Measurements from ENCODE around the gene SP4.

The SP4 gene

DNA sequence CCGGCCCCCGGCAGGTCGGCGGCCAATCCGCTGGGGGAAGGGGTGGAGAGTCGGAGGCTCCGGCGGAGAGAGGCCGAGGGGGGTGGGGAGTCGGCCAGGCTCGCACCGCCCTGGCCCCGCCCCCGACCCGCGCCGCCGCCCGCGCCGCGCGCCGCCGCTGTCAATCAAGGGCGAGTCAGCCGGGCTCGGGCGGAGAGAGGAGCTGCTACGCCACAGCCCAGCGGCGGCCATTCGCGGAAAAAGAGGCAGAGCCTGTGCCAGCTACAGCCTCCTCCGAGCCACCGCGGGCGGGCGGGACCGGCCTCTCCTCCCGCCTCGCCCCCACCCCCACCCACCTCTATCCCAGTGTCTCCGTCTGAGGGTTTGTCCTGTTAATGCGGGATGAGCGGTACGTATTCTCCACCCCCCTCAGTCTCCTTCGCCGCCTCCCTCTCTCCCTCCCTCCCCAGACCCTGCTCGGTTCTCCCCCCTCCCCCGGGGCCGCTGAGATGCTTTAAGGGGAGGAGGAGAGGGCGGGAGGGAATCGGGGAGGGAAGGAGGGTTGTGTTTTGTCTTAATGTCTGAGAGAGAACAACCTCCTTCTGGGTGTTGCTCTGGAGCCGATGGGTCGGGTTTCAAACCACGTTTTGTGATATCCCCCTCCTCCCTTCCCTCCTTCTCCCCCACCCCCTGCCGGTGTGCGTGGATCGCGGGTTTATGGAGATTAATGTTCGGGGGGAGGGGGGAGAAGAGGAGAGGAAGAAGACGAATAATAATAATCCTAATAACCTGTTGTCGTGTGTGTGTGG, at the start of gene SP4:
Gene SP4 (plus strand): TSS at position 213 of the 788 bp plus-strand sequence. CDS start 169 bp downstream, at position 382.
- peaks cover 40% of the 10 kb centered on the region for H3K36me3 Mint-ChIP-seq (ENCODE audit: low read depth)

DNA sequence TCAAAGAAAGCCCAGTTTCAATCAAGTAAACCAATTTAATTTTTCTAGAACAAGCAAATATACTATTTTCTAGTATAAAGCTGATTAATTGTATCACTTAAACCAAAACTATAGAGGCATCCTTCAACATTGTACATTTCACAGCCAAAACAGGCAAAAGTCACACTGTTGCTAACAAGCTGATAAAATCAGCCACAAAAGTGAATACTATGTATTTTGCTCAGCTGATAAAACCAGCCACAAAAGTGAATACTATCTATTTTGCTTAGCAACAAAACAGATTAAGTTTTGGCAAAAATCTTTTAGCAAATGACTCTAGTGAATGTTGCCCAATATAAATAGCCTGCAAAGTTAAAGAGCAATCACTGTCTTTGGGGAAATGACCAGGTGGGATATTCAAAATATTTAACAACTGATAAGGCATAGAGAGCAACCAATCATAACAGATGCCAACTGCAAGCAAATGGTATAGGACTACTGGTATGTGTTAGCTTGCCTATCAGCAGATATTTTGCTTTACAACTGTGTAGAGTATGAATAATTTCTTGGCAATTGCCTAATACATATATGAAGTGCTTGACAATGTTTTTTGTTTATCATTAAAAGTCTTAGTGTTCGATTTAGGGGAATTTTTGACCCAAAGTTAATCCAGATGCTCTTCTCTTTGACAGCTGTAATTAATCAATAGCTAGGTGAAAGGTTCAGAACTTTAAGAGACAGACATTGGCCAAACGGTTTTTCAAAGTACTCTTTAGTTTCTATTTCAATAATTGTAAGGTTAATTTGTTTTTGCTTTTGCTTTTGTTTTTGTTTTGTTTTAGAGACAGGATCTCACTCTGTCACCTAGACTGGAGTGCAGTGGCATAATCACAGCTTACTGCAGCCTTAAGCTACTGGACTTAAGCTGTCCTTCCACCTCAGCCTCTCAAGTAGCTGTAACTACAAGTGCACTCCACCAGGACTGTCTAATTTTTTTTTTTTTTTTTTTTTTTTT, 44.4 kb upstream of the SP4 start:
- H3K4me1 Mint-ChIP-seq (ENCODE audit: low read depth), result peaks cover 38% of the 10 kb centered on the region
- peaks cover 9% of the 10 kb centered on the region for H3K9me3 Mint-ChIP-seq
- H3K4me3 Mint-ChIP-seq, result peak overlapping the region; percentile 52
- no peaks in the 10 kb centered on the region for H3K27me3 Mint-ChIP-seq (ENCODE audit: low read depth)
- H3K36me3 Mint-ChIP-seq (ENCODE audit: low read depth), result peaks cover 6% of the 10 kb centered on the region
- peak overlapping the region; percentile 86 for H3K27ac Mint-ChIP-seq
- no peak for DNase-seq (ENCODE audit: low spot score)

More for the DNA sequence above, at the start of gene SP4:
- peak; percentile 98 for DNase-seq (ENCODE audit: low spot score)
- peak within 1 kb of the TSS; percentile 99 for H3K27ac Mint-ChIP-seq
- no peaks in the 10 kb centered on the region for H3K27me3 Mint-ChIP-seq (ENCODE audit: low read depth)
- no peaks in the 10 kb centered on the region for H3K9me3 Mint-ChIP-seq
- H3K4me3 Mint-ChIP-seq, result peak within 1 kb of the TSS; percentile 100
- peaks cover 44% of the 10 kb centered on the region for H3K4me1 Mint-ChIP-seq (ENCODE audit: low read depth)

DNA sequence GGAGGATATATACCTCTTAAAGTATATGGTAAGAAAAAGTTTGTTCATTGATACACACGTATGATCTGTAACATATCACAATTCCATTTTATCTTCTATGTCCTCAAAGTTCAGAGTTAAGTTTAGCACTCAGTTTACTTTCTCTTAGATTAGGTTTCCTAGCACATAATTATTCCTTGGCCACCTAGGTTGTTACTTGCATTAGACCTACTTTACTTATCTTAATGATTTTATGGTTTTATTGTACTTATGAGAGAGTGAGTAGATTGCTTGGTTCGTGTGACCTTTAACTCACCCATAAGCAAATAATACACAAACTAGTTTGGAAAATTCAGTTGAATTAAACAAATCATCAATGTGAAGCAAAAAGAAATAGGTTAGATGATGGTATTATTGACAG, 33.9 kb upstream of the SP4 start:
- Mint-ChIP-seq H3K9me3 (no peaks in the 10 kb centered on the region), H3K36me3 (ENCODE audit: low read depth) (peaks cover 2% of the 10 kb centered on the region), H3K4me3 (no peak overlapping the region), H3K4me1 (ENCODE audit: low read depth) (peaks cover 3% of the 10 kb centered on the region), H3K27me3 (ENCODE audit: low read depth) (peaks cover 5% of the 10 kb centered on the region), H3K27ac (no peak overlapping the region)
- DNase-seq (ENCODE audit: low spot score), result no peak

DNA sequence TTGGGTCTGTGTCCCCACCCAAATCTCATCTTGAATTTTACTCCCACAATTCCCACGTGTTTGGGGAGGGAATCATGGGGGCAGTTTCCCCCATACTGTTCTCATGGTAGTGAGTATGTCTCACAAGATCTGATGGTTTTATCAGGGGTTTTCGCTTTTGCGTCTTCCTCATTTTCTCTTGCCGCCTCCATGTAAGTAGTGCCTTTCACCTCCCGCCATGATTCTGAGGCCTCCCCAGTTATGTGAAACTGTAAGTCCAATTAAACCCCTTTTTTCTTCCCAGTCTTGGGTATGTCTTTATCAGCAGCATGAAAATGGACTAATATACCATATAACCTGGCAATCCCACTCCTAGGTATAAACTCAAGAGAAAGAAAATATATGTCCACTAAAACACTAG, 25.9 kb upstream of the SP4 start:
- DNase-seq (ENCODE audit: low spot score), result no peak
- Mint-ChIP-seq H3K27ac (no peak overlapping the region), H3K4me1 (ENCODE audit: low read depth) (no peaks in the 10 kb centered on the region), H3K4me3 (no peak overlapping the region), H3K9me3 (peaks cover 23% of the 10 kb centered on the region), H3K27me3 (ENCODE audit: low read depth) (peaks cover 10% of the 10 kb centered on the region), H3K36me3 (ENCODE audit: low read depth) (peaks cover 8% of the 10 kb centered on the region)

DNA sequence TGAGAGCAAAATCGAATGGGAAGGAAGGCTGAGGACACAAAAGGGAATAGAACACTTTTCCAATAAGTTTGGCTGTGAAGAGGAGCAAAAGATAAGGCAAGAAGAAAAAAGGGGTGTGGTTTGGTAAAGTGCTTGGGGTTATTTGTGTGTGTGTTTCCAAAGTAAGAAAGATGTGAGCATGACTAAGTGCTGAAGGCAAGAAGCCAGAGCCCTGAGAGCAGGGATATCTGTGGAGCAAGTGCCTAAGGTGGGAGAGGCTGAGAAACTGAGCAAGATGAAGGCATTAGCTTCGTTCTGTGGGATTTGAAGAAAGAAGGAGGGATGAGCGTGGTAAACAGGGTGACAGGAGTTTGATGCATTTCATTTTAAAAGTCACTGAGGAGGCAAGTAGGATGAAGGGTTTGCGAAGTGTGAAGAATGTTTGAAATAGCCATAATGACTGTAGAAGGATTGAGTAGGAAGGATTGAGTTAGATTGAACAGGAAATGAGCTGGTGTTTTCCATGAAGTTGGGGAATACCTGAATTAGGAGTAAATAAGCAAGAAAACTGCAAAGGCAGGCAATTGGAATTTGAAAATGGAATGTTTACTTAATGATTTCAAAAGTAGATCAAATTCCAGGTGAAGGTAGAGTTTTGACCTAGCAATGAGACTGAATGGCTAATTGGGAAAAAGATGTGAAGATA, 19.9 kb upstream of the SP4 start:
- Mint-ChIP-seq H3K9me3 (peaks cover 17% of the 10 kb centered on the region), H3K27me3 (ENCODE audit: low read depth) (peaks cover 13% of the 10 kb centered on the region), H3K27ac (no peak overlapping the region), H3K4me1 (ENCODE audit: low read depth) (peaks cover 29% of the 10 kb centered on the region), H3K4me3 (no peak overlapping the region), H3K36me3 (ENCODE audit: low read depth) (peaks cover 5% of the 10 kb centered on the region)
- DNase-seq (ENCODE audit: low spot score), result no peak

DNA sequence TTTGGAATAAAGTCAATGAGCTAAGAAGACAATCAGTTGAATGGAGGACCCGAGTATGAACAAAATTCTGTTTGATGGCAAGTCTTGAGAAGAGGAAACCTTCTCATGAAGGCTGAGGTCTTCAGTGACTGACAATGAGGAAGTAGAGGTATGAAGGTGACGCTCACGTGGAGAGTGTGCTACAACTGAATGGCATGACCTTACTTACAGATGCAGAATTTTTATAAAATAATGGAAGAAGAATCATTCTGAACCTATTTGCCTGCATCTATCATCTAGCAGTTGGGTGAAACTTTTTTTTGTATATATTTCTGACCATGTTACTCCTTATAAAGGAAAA, 19.4 kb upstream of the SP4 start:
- no peak overlapping the region for H3K27ac Mint-ChIP-seq
- H3K4me3 Mint-ChIP-seq, result no peak overlapping the region
- H3K4me1 Mint-ChIP-seq (ENCODE audit: low read depth), result peaks cover 32% of the 10 kb centered on the region
- H3K9me3 Mint-ChIP-seq, result peaks cover 16% of the 10 kb centered on the region
- DNase-seq (ENCODE audit: low spot score), result no peak
- peaks cover 5% of the 10 kb centered on the region for H3K36me3 Mint-ChIP-seq (ENCODE audit: low read depth)
- H3K27me3 Mint-ChIP-seq (ENCODE audit: low read depth), result peaks cover 13% of the 10 kb centered on the region

DNA sequence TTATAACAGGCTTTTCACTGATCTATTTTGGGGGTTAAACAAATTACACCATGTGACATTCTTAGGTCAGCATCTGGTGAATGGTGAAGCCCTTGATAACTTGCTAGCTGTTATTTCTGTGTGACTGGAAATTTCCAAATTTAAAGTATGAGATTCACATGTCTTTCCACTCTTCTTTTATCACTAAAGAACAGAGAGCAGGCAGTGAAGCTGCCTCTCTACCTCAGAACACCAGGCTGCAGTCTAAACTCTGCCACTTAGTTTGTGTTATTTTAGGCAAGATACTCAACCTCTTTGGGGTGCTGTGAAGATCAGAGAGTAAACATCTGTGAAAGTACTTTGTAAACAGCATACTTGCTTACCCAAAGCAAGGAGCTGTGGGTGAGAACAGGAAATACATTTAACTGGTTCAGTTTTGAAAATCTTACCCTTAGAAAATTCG, 15.5 kb upstream of the SP4 start:
- Mint-ChIP-seq H3K4me3 (peak overlapping the region; percentile 49), H3K36me3 (ENCODE audit: low read depth) (peaks cover 10% of the 10 kb centered on the region), H3K27ac (peak overlapping the region; percentile 70), H3K9me3 (peaks cover 10% of the 10 kb centered on the region), H3K4me1 (ENCODE audit: low read depth) (peaks cover 45% of the 10 kb centered on the region), H3K27me3 (ENCODE audit: low read depth) (peaks cover 10% of the 10 kb centered on the region)
- DNase-seq (ENCODE audit: low spot score), result no peak

DNA sequence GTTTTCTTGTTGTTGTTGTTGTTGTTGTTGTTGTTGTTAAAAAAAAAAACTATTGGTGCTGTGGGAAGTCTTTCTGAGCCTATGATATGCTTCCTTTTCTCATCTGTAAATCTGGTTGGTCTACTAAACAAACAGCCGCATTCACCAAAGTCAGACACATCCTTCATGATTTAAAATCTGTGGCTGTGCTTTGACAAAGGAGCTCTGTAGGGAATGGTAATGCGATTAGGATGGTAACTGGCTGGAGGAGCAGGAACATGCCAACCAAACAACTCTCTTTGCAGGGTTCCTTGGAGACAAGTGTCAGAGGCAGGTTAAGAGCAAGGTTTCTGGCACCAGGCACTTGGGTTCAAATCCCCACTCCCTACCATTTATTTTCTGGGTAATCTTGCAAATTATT, 14.9 kb upstream of the SP4 start:
- no peak for DNase-seq (ENCODE audit: low spot score)
- Mint-ChIP-seq H3K27me3 (ENCODE audit: low read depth) (peaks cover 5% of the 10 kb centered on the region), H3K4me3 (peak overlapping the region; percentile 49), H3K36me3 (ENCODE audit: low read depth) (peaks cover 11% of the 10 kb centered on the region), H3K9me3 (peaks cover 4% of the 10 kb centered on the region), H3K4me1 (ENCODE audit: low read depth) (peaks cover 44% of the 10 kb centered on the region), H3K27ac (peak overlapping the region; percentile 70)

DNA sequence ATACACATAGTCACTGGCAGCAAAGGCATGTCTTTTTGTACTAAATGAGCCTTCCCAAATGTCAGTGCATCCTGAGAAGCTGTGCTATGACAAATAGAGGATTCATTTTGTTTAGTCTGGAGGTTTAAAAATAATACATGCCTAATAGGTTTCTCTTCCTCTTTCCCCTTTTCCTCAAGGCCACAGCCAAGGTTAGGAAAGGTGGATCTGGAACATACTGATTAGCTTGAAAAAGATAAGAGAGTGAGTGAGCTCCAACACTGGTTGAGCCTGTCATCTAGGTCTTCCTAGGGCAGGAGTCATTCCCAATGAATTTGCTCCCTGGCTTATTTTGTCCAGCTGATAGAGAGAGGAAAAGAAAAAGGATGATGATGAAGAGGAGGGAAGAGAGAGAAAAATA, 14.4 kb upstream of the SP4 start:
- no peak for DNase-seq (ENCODE audit: low spot score)
- Mint-ChIP-seq H3K27ac (no peak overlapping the region), H3K27me3 (ENCODE audit: low read depth) (peaks cover 5% of the 10 kb centered on the region), H3K4me1 (ENCODE audit: low read depth) (peaks cover 41% of the 10 kb centered on the region), H3K9me3 (peaks cover 4% of the 10 kb centered on the region), H3K4me3 (no peak overlapping the region), H3K36me3 (ENCODE audit: low read depth) (peaks cover 11% of the 10 kb centered on the region)

DNA sequence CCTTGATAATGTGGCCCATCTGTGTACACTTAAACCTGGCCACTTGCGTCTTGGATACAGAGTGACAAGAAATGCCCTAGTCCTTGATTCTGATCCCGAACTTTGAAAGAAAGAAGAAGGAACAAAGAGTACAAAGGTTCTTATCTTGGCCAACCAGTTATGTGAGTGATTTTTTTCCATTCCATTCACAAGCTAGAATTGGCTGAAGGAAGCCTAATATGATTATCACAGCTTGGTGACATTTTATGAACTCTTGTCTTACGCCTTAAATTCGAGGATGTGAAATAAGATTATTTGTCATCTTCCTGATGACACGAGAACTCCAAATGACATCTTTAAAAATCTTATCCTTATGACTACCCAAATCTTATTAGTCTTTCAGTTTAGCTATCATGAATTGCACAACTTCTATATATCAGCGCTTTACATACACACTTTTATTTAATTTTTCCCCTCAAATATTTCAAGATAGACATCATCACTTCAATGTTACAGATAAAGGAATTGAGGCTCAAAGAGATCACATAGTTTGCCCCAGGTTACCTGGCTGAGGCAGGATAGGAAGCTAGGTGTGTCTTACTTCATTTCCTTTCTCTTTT, 13.0 kb upstream of the SP4 start:
- peaks cover 42% of the 10 kb centered on the region for H3K4me1 Mint-ChIP-seq (ENCODE audit: low read depth)

DNA sequence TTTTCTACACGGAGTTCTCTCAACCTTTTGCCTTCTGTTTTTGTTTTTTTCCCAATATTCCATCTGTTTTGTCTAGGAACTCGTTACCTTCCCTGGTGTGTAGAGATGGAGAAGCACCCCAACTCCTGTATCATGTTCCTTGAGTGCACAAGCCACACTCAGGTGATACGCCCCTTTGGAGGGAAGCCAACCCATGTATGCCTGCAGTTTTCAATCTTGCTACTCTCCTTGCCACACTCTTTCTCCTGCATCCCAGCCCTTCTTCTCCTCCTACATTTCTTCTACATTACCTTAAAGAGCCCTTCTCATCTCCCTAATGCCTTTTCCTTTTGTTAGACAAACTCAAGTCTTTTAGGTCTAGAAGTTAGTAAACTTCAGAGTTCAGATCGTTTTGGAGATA, 10.2 kb upstream of the SP4 start:
- no peak overlapping the region for H3K4me3 Mint-ChIP-seq
- no peak overlapping the region for H3K27ac Mint-ChIP-seq

More for the DNA sequence above, 13.0 kb upstream of the SP4 start:
- Mint-ChIP-seq H3K36me3 (ENCODE audit: low read depth) (peaks cover 11% of the 10 kb centered on the region), H3K27me3 (ENCODE audit: low read depth) (peaks cover 7% of the 10 kb centered on the region), H3K27ac (no peak overlapping the region), H3K9me3 (peaks cover 4% of the 10 kb centered on the region), H3K4me3 (no peak overlapping the region)
- DNase-seq (ENCODE audit: low spot score), result no peak

DNA sequence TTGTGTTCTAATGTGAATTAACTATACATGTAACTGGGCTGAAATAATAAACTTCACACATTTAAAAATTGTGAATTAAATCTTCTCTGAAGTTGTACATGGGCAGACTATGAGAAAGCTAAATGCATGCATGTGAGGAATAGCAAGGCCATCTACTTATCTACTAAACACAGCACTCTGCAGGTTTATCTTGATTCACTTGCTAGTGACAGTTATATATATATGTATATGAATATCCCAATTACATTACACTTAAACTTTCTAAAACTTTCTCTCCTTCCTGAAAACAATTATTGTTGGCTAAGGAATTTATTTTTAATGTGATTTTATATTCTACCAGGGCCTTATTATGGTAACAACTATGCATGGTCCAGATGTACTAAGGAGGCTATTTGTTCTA, 5.1 kb upstream of the SP4 start:
- Mint-ChIP-seq H3K4me3 (no peak overlapping the region), H3K36me3 (ENCODE audit: low read depth) (peaks cover under 1% of the 10 kb centered on the region)

More for the DNA sequence above, 10.2 kb upstream of the SP4 start:
- Mint-ChIP-seq H3K36me3 (ENCODE audit: low read depth) (peaks cover 11% of the 10 kb centered on the region), H3K4me1 (ENCODE audit: low read depth) (peaks cover 26% of the 10 kb centered on the region), H3K9me3 (peaks cover 4% of the 10 kb centered on the region), H3K27me3 (ENCODE audit: low read depth) (peaks cover 7% of the 10 kb centered on the region)
- no peak for DNase-seq (ENCODE audit: low spot score)

DNA sequence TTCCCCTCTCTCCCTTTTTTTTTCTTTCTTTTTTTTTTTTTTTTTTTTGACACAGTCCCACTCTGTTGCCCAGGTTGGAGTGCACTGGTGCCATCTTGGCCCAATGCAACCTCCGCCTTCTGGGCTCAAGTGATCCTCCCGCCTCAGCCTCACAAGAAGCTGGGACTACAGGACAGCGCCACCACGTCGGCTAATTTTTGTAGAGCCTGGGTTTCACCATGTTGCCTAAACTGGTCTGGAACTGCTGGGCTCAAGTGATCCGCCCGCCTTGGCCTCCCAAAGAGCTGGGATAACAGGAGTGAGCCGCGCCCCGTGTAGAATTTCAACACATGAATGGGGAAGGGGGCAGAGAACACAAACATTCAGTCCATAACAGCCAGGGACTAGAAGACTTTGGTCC, 2.6 kb upstream of the SP4 start:
- H3K27ac Mint-ChIP-seq, result no peak overlapping the region
- H3K36me3 Mint-ChIP-seq (ENCODE audit: low read depth), result peaks cover 21% of the 10 kb centered on the region
- H3K9me3 Mint-ChIP-seq, result no peaks in the 10 kb centered on the region
- no peak overlapping the region for H3K4me3 Mint-ChIP-seq
- DNase-seq (ENCODE audit: low spot score), result no peak
- peaks cover 29% of the 10 kb centered on the region for H3K4me1 Mint-ChIP-seq (ENCODE audit: low read depth)
- no peaks in the 10 kb centered on the region for H3K27me3 Mint-ChIP-seq (ENCODE audit: low read depth)

More for the DNA sequence above, 5.1 kb upstream of the SP4 start:
- Mint-ChIP-seq H3K4me1 (ENCODE audit: low read depth) (peaks cover 16% of the 10 kb centered on the region), H3K27ac (no peak overlapping the region), H3K27me3 (ENCODE audit: low read depth) (peaks cover 4% of the 10 kb centered on the region), H3K9me3 (no peaks in the 10 kb centered on the region)
- no peak for DNase-seq (ENCODE audit: low spot score)
